Measurements from ENCODE around the gene THAP11.

- TF ChIP-seq EZH2 (IDR thresholded peaks at IDR 0.05; ENCODE audit: borderline replicate concordance, low read depth, low read length, severe bottlenecking) (no peak), CTCF (IDR thresholded peaks at IDR 0.05; ENCODE audit: borderline replicate concordance, extremely low read depth, low read length, poor library complexity, severe bottlenecking) (no peak)
These were observed 1.2 kb downstream of the THAP11 start for GRCh38 chr16:67843343-67843765.
